ENCODE results near the gene TENM3. TPM values are rescaled to one million over a fixed set of nuclear protein-coding genes. Genes with fewer than 3 reads are reported as not detected.

The TENM3 gene
- total RNA-seq, 1 donor from 2014 or later = 124 TPM

DNA sequence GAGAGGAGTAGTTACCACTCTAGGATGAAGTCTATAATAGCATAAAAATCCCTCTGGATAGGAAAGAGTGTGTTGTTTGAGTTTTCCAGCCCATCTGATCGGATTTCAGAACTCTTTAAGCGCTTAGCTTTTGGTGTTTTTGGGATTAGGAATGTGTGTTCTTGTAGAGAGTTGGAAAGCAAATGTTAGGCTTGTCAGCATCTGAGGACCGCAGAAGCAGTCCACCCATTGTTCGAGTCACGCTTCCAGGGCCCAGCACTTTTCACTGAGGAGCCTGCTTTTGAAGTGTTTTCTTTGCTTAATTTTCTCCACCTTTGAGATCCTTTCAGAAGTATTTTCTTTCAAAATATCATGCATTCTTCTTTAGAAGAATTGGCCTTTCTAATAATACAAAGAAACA, 306.2 kb downstream of the TENM3 start:
- TF ChIP-seq, protein P1, sequence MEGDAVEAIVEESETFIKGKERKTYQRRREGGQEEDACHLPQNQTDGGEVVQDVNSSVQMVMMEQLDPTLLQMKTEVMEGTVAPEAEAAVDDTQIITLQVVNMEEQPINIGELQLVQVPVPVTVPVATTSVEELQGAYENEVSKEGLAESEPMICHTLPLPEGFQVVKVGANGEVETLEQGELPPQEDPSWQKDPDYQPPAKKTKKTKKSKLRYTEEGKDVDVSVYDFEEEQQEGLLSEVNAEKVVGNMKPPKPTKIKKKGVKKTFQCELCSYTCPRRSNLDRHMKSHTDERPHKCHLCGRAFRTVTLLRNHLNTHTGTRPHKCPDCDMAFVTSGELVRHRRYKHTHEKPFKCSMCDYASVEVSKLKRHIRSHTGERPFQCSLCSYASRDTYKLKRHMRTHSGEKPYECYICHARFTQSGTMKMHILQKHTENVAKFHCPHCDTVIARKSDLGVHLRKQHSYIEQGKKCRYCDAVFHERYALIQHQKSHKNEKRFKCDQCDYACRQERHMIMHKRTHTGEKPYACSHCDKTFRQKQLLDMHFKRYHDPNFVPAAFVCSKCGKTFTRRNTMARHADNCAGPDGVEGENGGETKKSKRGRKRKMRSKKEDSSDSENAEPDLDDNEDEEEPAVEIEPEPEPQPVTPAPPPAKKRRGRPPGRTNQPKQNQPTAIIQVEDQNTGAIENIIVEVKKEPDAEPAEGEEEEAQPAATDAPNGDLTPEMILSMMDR (IDR thresholded peaks at IDR 0.05; ENCODE audit: partially characterized antibody, unreplicated experiment) = no peak
- H3K4me3 Mint-ChIP-seq (ENCODE audit: unreplicated experiment) = no peak overlapping the region
- no peaks in the 10 kb centered on the region for H3K36me3 Mint-ChIP-seq (ENCODE audit: unreplicated experiment)
- H3K4me1 Mint-ChIP-seq (ENCODE audit: low read depth, unreplicated experiment) = peaks cover 27% of the 10 kb centered on the region
- H3K27me3 Mint-ChIP-seq (ENCODE audit: unreplicated experiment) = no peaks in the 10 kb centered on the region
- H3K27ac Mint-ChIP-seq (ENCODE audit: unreplicated experiment) = peak overlapping the region; percentile 49
- no peaks in the 10 kb centered on the region for H3K9me3 Mint-ChIP-seq (ENCODE audit: unreplicated experiment)
- DNase-seq = no peak

DNA sequence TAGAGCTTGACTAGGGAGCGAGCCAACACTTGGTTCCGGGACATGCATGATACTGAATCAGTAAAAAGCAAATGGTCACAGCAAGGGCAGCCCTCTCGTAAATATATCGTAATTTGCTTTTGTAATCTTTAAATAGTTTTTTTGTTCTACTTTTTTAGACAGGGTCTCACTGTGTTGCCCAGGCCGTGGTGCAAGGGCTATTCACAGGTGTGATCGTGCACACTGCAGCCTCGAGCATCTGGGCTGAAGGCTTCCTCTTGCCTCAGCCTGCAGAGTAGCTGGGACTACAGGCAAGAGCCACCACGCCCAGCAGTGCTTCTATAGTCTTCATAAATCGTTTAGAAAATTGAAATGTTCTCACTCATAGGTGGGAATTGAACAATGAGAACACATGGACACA, 309.7 kb downstream of the TENM3 start:
- H3K9me3 Mint-ChIP-seq (ENCODE audit: unreplicated experiment) = peaks cover 3% of the 10 kb centered on the region
- H3K27ac Mint-ChIP-seq (ENCODE audit: unreplicated experiment) = no peak overlapping the region
- H3K4me1 Mint-ChIP-seq (ENCODE audit: low read depth, unreplicated experiment) = peaks cover 42% of the 10 kb centered on the region
- DNase-seq = no peak
- H3K27me3 Mint-ChIP-seq (ENCODE audit: unreplicated experiment) = peaks cover 2% of the 10 kb centered on the region
- no peak overlapping the region for H3K4me3 Mint-ChIP-seq (ENCODE audit: unreplicated experiment)
- no peaks in the 10 kb centered on the region for H3K36me3 Mint-ChIP-seq (ENCODE audit: unreplicated experiment)
- TF ChIP-seq, protein P1 (IDR thresholded peaks at IDR 0.05; ENCODE audit: partially characterized antibody, unreplicated experiment) = no peak

DNA sequence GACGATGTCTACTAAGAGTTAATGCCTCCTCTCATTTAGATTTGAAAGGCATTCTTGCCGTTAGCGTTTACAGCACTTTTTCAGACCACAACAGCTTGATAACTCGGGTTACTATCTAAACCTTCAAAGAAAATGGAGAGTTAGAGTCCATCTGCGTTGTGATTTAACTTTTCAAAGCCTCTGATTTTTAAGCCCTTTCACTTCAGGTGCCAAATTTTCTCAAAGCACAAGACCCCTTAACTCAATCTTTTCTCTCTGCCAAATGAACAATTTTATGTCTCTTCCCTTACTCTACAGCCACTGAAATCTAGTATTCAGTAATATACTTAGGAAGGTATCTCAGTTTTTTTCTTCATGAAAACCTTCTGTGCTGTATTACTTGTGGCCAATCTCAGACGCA, 310.5 kb downstream of the TENM3 start:
- H3K27me3 Mint-ChIP-seq (ENCODE audit: unreplicated experiment) = peaks cover 2% of the 10 kb centered on the region
- H3K4me3 Mint-ChIP-seq (ENCODE audit: unreplicated experiment) = peak overlapping the region; percentile 18
- peak overlapping the region; percentile 67 for H3K27ac Mint-ChIP-seq (ENCODE audit: unreplicated experiment)
- H3K4me1 Mint-ChIP-seq (ENCODE audit: low read depth, unreplicated experiment) = peaks cover 48% of the 10 kb centered on the region
- TF ChIP-seq, protein P1 (IDR thresholded peaks at IDR 0.05; ENCODE audit: partially characterized antibody, unreplicated experiment) = no peak
- peaks cover 3% of the 10 kb centered on the region for H3K9me3 Mint-ChIP-seq (ENCODE audit: unreplicated experiment)
- DNase-seq = no peak
- H3K36me3 Mint-ChIP-seq (ENCODE audit: unreplicated experiment) = no peaks in the 10 kb centered on the region

DNA sequence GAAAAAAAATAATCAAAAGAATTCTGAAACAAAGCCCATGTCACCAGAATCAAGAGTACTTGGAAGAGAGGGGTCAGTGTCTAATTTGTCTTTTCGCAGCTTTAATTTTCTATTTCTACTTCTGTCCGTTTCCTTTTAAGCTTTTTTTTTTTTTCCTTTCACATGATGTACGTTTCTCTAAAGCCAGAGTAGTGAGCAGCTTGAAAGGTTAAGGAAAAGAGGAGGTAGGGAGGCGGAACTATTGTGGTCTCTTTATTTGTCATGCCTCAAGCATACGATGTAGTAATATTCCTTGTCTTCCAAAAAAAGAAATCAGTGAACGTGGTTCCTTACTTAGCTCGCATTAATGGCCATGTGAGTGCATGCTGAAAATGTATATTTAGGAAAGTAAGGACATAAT, 311.5 kb downstream of the TENM3 start:
- H3K4me1 Mint-ChIP-seq (ENCODE audit: low read depth, unreplicated experiment) = peaks cover 48% of the 10 kb centered on the region

DNA sequence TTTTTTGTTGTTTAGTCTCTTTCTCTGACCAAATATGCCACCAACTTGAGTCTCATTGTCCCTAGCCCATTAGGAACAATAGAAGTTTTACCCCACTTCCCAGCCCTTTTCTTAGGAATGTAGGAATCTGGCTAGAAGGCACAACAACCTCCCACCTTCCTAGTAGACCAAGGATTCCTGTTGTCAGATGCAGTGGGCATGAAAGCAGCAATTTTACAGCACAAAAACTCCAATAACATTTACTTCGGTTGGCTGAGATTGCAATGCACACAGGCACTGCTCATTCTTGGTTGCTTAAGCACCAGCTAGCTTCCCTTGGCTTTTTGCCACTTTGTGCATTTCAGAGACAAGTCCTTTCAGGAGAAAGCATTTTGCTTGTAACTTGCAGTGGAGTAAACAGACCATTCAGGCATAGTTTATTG, 312.8 kb downstream of the TENM3 start:
- peaks cover 11% of the 10 kb centered on the region for H3K9me3 Mint-ChIP-seq (ENCODE audit: unreplicated experiment)
- peaks cover 58% of the 10 kb centered on the region for H3K4me1 Mint-ChIP-seq (ENCODE audit: low read depth, unreplicated experiment)
- H3K27ac Mint-ChIP-seq (ENCODE audit: unreplicated experiment) = peak overlapping the region; percentile 35
- no peaks in the 10 kb centered on the region for H3K36me3 Mint-ChIP-seq (ENCODE audit: unreplicated experiment)
- TF ChIP-seq, protein P1 (IDR thresholded peaks at IDR 0.05; ENCODE audit: partially characterized antibody, unreplicated experiment) = no peak
- DNase-seq = no peak
- peaks cover 9% of the 10 kb centered on the region for H3K27me3 Mint-ChIP-seq (ENCODE audit: unreplicated experiment)
- no peak overlapping the region for H3K4me3 Mint-ChIP-seq (ENCODE audit: unreplicated experiment)

More for the DNA sequence above, 311.5 kb downstream of the TENM3 start:
- Mint-ChIP-seq H3K27ac (ENCODE audit: unreplicated experiment) (peak overlapping the region; percentile 67), H3K9me3 (ENCODE audit: unreplicated experiment) (peaks cover 3% of the 10 kb centered on the region), H3K36me3 (ENCODE audit: unreplicated experiment) (no peaks in the 10 kb centered on the region), H3K4me3 (ENCODE audit: unreplicated experiment) (no peak overlapping the region), H3K27me3 (ENCODE audit: unreplicated experiment) (peaks cover 2% of the 10 kb centered on the region)
- no peak for DNase-seq
- TF ChIP-seq, protein P1 (IDR thresholded peaks at IDR 0.05; ENCODE audit: partially characterized antibody, unreplicated experiment) = no peak

Measured in glutamatergic neuron (in vitro differentiated cells).